GM18861 (cell line): Measurements from ENCODE around the gene PCDHGA9.
"Not testable (repeated sequence)": the region's sequence is repeated elsewhere in the genome, so short reads cannot be mapped to it uniquely, and the experiment has no call there.

ENCODE experiments used
- ATAC-seq: cut with Tn5 transposase; IDR thresholded peaks from one replicate; pipeline ENCODE4 v1.9.1; 2021; ENCODE audit not compliant: unreplicated experiment

PCDHGA9 gene

DNA sequence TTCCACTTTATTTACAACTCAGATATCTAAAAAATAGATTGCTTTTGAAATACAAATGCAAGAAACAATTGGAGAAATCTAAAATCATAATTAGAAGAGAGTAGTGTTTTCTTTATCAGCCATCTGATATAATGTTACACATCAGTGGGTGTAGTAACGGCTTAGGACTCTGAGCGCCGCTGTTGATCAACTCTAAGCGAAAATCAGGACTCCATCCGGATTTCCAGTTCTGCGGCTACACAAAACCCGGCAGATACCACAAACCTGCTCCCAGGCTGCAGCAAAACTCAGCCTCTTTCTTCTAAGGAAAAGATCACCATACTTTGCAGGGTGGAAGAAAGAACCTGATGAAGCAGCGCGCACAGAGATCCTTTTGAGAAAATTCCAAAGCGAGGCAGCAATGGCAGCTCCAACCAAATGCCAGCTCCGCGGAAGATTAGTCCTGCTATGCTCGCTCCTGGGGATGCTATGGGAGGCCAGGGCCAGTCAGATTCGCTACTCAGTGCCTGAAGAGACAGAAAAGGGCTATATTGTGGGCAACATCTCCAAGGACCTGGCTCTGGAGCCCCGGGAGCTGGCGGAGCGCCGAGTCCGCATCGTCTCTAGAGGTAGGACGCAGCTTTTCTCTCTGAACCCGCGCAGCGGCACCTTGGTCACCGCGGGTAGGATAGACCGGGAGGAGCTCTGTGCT is at the start of gene PCDHGA9:
TSS of gene PCDHGA9 (plus strand) at position 226 of the 691 bp plus-strand sequence. CDS start at position 401, 175 bp downstream.
- ATAC-seq: no peak

DNA sequence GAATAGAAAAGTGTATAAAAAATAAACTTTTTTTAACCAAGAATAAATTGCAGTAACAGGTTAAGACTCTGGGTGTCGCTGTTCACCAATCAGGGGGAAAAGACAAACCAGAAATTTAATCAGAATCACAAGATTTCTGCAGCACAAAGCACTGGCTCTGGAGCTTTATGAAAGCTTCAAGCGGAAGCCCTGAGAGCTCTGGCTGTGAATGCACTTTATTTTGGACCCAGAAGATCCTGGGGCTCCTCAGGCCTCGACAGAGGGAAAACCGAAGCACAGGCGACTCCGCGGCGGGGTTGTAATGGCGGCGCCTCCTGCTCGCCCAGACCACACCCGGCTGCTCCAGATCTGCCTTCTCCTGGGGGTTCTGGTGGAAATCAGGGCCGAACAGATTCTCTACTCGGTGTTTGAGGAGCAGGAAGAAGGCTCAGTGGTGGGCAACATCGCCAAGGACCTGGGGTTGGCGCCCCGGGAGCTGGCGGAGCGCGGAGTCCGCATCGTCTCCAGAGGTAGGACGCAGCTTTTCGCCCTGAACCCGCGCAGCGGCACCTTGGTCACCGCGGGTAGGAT is 47.6 kb upstream of the PCDHGA9 start, which contains the start of gene PCDHGA4:
TSS of gene PCDHGA4 (plus strand) at position 122 of the 570 bp plus-strand sequence. CDS start at position 209, 87 bp downstream.
- no peak for ATAC-seq

DNA sequence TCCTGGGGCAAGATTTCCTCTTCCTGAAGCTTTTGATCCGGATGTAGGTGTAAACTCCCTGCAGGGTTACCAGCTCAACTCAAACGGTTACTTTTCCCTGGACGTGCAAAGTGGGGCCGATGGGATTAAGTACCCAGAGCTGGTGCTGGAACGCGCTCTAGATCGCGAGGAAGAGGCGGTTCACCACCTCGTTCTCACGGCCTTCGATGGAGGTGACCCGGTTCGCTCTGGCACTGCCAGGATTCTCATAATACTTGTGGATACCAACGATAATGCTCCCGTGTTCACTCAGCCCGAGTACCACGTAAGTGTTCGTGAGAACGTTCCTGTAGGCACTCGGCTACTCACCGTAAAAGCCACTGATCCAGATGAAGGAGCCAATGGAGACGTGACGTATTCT is 46.9 kb upstream of the PCDHGA9 start:
- ATAC-seq: no peak

DNA sequence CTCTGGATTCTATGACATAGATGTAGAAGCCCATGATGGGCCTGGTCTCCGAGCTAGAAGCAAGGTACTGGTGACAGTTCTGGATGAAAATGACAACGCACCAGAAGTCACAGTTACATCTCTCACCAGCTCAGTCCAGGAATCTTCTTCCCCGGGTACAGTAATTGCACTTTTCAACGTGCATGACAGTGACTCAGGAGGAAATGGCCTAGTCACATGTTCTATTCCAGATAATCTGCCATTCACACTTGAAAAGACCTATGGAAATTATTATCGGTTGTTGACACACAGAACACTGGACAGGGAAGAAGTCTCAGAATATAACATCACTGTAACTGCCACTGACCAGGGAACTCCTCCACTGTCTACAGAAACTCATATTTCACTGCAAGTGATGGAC is 46.4 kb upstream of the PCDHGA9 start:
- ATAC-seq: no peak

DNA sequence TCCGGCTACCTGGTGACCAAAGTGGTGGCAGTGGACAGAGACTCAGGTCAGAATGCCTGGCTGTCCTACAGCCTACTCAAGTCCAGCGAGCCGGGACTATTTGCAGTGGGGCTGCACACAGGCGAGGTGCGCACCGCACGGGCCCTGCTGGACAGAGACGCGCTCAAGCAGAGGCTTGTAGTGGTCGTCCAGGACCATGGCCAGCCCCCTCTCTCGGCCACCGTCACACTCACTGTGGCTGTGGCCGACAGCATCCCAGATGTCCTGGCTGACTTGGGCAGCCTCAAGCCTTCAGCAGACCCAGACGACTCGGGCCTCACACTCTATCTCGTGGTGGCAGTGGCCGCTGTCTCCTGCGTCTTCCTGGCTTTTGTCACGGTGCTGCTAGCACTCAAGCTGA is 45.6 kb upstream of the PCDHGA9 start:
- no peak for ATAC-seq

DNA sequence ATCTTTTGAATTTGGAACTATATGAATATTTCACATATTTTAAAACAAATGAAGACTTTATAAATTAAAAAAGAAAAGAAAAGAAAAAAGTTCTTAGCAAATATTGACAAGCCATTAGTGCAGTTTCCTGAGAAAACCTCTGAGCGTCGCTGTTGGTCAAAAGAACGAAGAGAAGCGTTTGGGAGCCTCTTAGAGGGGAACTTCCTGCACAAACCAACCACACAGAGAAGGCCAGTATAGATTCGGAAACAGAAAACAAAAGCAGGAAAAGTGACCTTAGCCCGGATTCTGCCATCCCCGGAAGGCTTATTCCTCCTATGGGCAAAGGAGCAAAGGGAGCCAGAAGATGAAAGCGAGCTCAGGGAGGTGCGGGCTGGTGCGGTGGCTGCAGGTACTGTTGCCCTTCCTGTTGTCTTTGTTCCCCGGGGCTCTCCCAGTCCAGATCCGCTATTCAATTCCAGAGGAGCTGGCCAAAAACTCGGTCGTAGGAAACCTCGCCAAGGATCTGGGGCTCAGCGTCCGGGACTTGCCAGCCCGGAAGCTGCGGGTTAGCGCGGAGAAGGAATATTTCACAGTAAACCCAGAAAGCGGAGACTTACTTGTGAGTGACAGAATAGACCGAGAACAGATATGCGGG is 42.7 kb upstream of the PCDHGA9 start, which contains the start of gene PCDHGB2:
TSS of gene PCDHGB2 (plus strand) at position 205 of the 637 bp plus-strand sequence. CDS start at position 347, 142 bp downstream.
- ATAC-seq: no peak

DNA sequence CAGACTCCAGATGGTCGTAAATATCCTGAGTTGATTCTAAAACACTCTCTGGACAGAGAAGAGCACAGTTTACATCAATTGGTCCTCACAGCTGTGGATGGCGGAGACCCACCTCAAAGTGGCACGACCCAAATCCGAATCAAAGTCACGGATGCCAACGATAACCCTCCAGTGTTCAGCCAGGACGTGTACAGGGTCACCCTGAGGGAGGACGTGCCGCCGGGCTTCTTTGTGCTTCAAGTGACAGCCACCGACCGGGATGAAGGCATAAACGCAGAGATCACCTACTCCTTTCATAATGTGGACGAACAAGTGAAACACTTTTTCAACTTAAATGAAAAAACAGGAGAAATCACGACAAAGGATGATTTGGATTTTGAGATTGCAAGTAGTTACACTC is 41.9 kb upstream of the PCDHGA9 start:
- ATAC-seq: no peak

GRCh38 chr5:141362719-141363118 is 39.9 kb upstream of the PCDHGA9 start:
- no peak for ATAC-seq

- ATAC-seq: no peak
Measured at GRCh38 chr5:141363952-141364660, 38.5 kb upstream of the PCDHGA9 start, which contains the start of gene PCDHGA5. Gene PCDHGA5, plus strand, starts transcription at chr5:141364162. Its CDS starts 169 bp downstream, at chr5:141364331.

GRCh38 chr5:141366016-141366896 is 36.3 kb upstream of the PCDHGA9 start:
- no peak for ATAC-seq

DNA sequence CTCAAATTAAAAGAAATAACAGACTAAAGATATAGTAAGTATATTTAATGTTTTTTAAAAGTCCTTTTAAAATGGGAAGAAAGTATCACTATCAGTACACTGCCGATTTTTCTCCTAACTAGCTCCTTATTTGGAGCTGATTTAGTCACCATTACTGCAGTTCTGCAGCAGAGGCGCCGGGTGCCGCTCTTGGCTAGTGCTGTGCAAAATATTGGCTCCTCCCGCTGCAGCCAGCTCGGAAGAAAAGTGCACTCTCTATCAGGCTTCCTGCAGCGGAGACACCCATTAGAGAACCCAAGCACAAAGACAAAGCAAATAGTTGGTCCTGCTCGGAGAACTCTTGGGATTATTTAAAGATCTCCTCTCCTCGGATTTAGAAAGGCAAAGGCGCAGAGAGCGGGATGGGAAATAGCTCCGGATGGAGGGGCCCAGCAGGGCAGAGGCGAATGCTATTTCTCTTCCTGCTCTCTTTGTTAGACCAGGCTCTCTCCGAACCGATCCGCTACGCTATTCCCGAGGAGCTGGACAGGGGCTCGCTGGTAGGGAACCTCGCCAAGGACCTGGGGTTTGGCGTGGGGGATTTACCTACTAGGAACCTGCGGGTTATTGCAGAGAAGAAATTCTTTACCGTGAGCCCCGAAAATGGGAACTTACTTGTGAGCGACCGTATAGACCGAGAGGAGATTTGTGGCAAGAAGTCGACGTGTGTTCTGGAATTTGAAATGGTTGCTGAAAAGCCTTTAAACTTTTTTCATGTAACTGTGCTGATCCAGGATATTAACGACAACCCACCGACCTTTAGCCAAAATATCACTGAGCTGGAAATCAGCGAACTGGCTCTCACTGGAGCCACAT is 32.4 kb upstream of the PCDHGA9 start, which contains the start of gene PCDHGB3:
TSS of gene PCDHGB3 (plus strand) at position 249 of the 855 bp plus-strand sequence. CDS start at position 402, 153 bp downstream.
- ATAC-seq: peak; percentile 92

DNA sequence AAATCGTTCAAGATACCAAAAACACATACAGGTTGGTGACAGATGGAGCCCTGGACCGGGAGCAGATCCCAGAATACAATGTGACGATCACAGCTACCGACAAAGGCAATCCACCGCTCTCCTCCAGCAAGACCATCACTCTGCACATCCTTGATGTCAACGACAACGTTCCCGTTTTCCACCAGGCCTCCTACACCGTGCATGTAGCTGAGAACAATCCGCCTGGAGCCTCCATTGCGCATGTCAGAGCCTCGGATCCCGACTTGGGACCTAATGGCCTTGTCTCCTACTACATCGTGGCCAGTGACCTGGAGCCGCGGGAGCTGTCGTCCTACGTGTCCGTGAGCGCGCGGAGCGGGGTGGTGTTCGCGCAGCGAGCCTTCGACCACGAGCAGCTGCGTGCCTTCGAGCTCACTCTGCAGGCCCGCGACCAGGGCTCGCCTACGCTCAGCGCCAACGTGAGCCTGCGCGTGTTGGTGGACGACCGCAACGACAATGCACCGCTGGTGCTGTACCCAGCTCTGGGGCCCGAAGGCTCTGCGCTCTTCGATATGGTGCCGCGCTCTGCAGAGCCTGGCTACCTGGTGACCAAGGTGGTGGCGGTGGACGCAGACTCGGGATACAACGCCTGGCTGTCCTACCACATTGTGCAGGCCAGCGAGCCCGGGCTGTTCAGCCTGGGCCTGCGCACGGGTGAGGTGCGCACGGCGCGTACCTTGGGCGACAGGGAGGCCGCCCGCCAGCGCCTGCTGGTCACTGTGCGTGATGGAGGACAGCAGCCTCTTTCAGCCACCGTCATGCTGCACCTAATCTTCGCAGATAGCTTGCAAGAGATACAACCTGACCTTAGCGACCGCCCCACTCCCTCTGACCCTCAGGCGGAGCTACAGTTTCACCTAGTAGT is 30.8 kb upstream of the PCDHGA9 start:
- no peak for ATAC-seq

DNA sequence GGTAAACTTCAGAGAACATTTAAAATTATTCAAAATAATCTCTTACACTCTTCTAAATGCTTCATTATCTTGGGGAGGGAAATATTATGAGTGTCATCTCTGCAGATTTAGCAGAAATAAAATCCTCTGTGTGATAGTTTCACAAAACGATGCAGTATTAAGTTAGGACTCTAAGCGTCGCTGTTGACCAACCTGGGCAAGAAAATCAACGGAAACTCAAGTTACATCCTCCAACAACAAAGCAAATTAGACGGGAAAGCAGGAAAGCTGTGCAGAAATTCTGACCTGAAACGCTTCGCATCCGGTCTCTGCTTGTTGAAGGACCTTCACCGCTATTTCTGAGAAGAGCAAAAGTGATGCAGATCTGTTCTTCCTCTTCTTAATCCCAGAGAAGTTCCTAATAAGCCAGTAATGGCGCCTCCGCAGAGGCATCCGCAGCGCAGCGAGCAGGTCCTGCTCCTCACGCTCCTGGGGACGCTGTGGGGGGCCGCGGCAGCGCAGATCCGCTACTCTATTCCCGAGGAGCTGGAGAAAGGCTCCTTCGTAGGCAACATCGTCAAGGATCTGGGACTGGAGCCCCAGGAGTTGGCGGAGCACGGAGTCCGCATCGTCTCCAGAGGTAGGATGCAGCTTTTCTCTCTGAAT is 28.8 kb upstream of the PCDHGA9 start, which contains the start of gene PCDHGA6:
TSS of gene PCDHGA6 (plus strand) at position 219 of the 645 bp plus-strand sequence. CDS start at position 412, 193 bp downstream.
- no peak for ATAC-seq

- ATAC-seq: no peak
Measured at GRCh38 chr5:141374627-141375026, 28.0 kb upstream of the PCDHGA9 start.

DNA sequence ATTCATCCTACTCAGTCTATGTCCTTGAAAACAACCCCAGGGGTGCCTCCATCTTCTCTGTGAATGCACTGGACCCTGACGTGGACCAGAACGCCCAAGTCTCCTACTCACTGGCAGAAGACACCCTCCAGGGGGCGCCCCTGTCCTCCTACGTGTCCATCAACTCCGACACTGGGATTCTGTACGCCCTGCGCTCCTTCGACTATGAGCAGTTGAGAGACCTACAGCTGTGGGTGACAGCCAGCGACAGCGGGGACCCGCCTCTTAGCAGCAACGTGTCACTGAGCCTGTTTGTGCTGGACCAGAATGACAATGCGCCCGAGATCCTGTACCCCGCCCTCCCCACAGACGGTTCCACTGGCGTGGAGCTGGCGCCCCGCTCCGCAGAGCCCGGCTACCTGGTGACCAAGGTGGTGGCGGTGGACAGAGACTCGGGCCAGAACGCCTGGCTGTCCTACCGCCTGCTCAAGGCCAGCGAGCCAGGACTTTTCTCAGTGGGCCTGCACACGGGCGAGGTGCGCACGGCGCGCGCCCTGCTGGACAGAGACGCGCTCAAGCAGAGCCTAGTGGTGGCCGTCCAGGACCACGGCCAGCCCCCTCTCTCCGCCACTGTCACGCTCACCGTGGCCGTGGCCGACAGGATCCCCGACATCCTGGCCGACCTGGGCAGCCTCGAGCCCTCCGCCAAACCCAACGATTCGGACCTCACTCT is 27.0 kb upstream of the PCDHGA9 start:
- ATAC-seq: not testable (repeated sequence)

GRCh38 chr5:141382469-141383294 is 19.9 kb upstream of the PCDHGA9 start, which contains the start of gene PCDHGA7:
Gene PCDHGA7, plus strand, starts transcription at chr5:141382742. Its CDS starts 158 bp downstream, at chr5:141382900.
- ATAC-seq: no peak
